ENCODE data around the gene CARD14.

DNA sequence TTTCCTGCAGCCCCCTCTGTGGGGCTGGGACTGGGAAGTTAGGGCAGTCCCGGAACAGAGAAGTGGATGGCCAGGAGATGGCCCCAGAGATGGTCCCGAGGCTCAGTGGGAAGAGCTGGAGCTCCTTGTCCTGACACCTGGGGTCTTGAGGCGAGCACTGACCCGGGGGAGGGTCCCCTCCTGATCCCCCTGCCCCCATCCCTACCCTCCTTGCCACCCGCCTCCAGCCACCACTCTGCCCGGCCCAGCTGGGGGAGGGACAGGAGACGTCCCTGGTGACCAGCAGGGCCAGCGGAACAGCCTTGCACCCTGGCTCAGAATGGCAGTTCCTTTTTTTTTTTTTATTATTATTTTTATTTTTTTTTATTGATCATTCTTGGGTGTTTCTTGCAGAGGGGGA is 76.9 kb downstream of the CARD14 start:
- no peak for TF ChIP-seq POLR2A (IDR thresholded peaks at IDR 0.05)
- TF ChIP-seq, protein P1, sequence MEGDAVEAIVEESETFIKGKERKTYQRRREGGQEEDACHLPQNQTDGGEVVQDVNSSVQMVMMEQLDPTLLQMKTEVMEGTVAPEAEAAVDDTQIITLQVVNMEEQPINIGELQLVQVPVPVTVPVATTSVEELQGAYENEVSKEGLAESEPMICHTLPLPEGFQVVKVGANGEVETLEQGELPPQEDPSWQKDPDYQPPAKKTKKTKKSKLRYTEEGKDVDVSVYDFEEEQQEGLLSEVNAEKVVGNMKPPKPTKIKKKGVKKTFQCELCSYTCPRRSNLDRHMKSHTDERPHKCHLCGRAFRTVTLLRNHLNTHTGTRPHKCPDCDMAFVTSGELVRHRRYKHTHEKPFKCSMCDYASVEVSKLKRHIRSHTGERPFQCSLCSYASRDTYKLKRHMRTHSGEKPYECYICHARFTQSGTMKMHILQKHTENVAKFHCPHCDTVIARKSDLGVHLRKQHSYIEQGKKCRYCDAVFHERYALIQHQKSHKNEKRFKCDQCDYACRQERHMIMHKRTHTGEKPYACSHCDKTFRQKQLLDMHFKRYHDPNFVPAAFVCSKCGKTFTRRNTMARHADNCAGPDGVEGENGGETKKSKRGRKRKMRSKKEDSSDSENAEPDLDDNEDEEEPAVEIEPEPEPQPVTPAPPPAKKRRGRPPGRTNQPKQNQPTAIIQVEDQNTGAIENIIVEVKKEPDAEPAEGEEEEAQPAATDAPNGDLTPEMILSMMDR (IDR thresholded peaks at IDR 0.05): no peak
